ENCODE data around the gene TMEM82.

DNA sequence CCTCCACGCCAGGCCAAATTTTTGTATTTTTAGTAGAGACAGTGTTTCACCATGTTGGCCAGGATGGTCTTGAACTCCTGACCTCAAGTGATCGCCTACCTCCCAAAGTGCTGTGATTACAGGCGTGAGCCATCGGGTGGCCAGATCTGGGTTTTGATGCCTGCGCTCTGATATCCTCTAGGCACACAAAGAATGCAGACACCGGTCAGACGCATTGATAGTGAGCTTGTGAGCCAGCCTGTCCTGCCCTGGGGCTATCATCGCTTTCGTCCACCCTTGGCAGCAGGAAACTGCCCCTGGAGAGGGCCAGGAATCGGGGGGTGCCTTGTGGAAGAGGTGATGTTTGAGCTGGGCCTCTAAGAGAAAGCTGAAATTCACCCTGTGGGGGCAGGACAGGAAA is 20.2 kb downstream of the TMEM82 start:
- TF ChIP-seq, protein P1, sequence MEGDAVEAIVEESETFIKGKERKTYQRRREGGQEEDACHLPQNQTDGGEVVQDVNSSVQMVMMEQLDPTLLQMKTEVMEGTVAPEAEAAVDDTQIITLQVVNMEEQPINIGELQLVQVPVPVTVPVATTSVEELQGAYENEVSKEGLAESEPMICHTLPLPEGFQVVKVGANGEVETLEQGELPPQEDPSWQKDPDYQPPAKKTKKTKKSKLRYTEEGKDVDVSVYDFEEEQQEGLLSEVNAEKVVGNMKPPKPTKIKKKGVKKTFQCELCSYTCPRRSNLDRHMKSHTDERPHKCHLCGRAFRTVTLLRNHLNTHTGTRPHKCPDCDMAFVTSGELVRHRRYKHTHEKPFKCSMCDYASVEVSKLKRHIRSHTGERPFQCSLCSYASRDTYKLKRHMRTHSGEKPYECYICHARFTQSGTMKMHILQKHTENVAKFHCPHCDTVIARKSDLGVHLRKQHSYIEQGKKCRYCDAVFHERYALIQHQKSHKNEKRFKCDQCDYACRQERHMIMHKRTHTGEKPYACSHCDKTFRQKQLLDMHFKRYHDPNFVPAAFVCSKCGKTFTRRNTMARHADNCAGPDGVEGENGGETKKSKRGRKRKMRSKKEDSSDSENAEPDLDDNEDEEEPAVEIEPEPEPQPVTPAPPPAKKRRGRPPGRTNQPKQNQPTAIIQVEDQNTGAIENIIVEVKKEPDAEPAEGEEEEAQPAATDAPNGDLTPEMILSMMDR (tag by site-specific recombination; IDR thresholded peaks at IDR 0.05): no peak
- TF ChIP-seq ZNF350 (tag by site-specific recombination; IDR thresholded peaks at IDR 0.05) (no peak), ZNF768 (tag by site-specific recombination; IDR thresholded peaks at IDR 0.05) (no peak), ZBTB17 (tag by site-specific recombination; IDR thresholded peaks at IDR 0.05) (peak; percentile 14; the same call in 1 of the 2 replicates), RBAK (tag by site-specific recombination; IDR thresholded peaks at IDR 0.05) (no peak), ZNF16 (tag by site-specific recombination; IDR thresholded peaks at IDR 0.05; ENCODE audit: low read depth) (no peak), ZNF274 (IDR thresholded peaks at IDR 0.05; ENCODE audit: low read length) (no peak), ZNF274 (tag by site-specific recombination; IDR thresholded peaks at IDR 0.05; ENCODE audit: borderline replicate concordance) (no peak), KLF1 (tag by site-specific recombination; IDR thresholded peaks at IDR 0.05) (no peak), ZNF184 (tag by site-specific recombination; IDR thresholded peaks at IDR 0.05) (no peak)
- TF ChIP-seq, protein P2, sequence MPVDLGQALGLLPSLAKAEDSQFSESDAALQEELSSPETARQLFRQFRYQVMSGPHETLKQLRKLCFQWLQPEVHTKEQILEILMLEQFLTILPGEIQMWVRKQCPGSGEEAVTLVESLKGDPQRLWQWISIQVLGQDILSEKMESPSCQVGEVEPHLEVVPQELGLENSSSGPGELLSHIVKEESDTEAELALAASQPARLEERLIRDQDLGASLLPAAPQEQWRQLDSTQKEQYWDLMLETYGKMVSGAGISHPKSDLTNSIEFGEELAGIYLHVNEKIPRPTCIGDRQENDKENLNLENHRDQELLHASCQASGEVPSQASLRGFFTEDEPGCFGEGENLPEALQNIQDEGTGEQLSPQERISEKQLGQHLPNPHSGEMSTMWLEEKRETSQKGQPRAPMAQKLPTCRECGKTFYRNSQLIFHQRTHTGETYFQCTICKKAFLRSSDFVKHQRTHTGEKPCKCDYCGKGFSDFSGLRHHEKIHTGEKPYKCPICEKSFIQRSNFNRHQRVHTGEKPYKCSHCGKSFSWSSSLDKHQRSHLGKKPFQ (tag by site-specific recombination; IDR thresholded peaks at IDR 0.05): no peak
- TF ChIP-seq, protein P3, sequence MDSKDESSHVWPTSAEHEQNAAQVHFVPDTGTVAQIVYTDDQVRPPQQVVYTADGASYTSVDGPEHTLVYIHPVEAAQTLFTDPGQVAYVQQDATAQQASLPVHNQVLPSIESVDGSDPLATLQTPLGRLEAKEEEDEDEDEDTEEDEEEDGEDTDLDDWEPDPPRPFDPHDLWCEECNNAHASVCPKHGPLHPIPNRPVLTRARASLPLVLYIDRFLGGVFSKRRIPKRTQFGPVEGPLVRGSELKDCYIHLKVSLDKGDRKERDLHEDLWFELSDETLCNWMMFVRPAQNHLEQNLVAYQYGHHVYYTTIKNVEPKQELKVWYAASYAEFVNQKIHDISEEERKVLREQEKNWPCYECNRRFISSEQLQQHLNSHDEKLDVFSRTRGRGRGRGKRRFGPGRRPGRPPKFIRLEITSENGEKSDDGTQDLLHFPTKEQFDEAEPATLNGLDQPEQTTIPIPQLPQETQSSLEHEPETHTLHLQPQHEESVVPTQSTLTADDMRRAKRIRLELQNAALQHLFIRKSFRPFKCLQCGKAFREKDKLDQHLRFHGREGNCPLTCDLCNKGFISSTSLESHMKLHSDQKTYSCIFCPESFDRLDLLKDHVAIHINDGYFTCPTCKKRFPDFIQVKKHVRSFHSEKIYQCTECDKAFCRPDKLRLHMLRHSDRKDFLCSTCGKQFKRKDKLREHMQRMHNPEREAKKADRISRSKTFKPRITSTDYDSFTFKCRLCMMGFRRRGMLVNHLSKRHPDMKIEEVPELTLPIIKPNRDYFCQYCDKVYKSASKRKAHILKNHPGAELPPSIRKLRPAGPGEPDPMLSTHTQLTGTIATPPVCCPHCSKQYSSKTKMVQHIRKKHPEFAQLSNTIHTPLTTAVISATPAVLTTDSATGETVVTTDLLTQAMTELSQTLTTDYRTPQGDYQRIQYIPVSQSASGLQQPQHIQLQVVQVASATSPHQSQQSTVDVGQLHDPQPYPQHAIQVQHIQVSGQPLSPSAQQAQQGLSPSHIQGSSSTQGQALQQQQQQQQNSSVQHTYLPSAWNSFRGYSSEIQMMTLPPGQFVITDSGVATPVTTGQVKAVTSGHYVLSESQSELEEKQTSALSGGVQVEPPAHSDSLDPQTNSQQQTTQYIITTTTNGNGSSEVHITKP (tag by site-specific recombination; IDR thresholded peaks at IDR 0.05): no peak
